NCI-H345 treated with DMSO at 0.1 percent for 48 hours (cell line): ENCODE measurements around the gene PPP2R2B.
A peak's percentile ranks its signal among the peaks of the same experiment; 100 is the strongest.

ENCODE experiments used
- DNase-seq: peaks from one replicate; lab custom pipeline; 2025; ENCODE audit not compliant: unreplicated experiment; lab: John Stamatoyannopoulos, UW

PPP2R2B gene

DNA sequence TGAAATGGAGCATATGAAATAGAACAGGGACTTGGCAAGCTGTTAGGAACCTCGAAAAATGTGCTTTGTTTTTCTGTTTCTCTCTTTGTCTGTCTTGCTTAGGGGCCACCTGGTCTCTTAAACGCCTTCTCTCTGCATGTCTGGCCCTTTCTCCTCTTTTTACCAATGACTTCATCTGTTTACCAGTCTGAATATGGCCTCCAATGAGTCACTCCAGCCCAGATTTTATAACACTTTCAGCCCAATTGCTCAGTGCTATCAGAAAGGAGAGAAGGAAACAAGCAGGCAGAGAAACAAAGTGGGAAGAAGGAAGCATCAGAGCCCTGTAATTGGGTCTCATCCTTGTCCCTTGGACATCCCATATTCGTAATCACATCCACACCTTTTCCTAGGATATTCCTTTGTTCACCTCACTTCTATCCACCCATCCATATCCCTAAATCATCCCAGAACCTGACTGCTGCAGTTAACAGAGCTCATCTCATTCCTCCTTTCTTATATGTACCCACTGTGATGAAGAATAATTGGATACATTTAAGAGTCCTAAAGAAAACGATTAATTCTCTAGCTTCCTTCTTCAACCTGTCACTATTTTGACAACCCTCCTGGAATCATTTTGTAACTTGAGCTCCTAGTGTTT, 210.8 kb downstream of the PPP2R2B start:
- DNase-seq = peak; percentile 13

DNA sequence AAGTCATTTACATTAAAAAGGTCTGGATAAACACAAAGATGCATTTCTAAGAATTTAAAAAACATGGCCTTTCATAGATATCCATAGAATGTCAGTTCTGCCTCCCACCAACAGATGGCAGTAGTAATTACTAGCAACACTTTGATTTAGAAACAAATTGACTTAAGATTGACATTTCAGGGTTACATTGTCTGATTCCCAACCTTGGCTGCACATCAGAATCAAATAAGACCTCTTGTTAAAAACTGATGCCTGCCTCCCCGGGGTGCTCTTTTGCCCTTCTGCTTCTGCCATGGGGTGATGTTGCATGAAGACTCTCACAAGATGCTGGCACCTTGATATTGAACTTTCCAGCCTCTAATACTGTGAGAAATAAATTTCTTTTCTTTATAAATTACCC, 216.3 kb downstream of the PPP2R2B start:
- DNase-seq = no peak

GRCh38 chr5:146660376-146660960, 218.1 kb downstream of the PPP2R2B start:
- DNase-seq = no peak

DNA sequence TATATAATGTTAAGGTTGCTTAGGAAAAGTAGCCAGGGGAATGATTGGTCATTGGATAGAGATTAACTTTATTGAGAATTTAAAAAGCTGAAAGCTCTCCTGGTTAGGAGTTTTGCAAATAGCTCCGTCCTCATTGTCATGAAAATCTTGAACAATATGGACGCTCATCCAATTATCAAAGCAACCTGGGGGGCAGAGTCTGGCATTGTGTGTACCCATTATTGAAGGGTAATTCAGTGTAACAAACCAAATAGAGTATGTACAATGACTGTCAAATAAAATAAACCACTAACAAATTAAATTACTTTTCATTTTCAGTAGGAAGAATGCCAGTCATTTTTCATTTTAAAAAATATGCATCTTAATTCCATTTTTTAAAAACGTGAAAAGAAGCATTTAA, 218.6 kb downstream of the PPP2R2B start:
- DNase-seq = no peak

GRCh38 chr5:146656703-146657102, 221.9 kb downstream of the PPP2R2B start:
- no peak for DNase-seq

DNA sequence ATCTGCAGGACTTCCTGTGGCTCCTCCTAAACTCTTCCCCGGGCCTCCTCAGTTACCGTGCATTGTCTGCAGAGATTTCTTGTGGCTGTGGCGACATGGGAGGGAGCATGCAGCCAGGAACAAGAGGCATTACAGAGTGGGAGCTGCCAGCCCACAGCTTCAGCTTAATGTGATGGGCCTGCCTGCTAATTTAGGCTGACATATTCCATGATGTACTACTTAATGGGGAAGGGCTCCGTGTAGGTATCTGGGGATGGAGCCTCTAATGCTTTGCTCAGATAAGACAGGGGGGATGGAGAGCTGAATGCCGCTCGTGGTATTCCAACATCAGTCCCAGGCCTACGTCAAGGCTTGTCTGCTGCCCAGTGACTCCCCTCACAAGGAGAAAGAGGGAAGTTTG, 225.0 kb downstream of the PPP2R2B start:
- DNase-seq = no peak

DNA sequence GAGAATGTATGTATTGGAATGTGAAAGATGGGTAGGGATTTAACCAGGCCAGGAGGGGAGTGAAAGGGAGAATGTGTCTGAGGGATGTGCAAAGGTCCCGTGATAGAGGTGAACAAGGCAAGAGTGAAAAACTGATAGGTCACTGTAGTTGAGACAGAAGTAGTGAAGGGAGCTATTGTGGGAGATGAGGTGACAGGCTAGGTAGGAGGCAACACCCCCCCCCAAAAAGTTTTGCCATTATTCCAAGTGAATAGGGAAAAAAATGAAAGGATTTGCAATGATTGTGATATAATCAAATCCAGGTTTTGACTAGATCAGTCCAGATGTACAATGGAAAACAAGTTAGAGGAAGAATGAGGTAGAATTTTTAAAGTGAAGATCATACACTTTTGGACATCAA, 226.0 kb downstream of the PPP2R2B start:
- DNase-seq = no peak

- peak; percentile 16 for DNase-seq
These were observed 230.8 kb downstream of the PPP2R2B start for GRCh38 chr5:146647656-146648199.

DNA sequence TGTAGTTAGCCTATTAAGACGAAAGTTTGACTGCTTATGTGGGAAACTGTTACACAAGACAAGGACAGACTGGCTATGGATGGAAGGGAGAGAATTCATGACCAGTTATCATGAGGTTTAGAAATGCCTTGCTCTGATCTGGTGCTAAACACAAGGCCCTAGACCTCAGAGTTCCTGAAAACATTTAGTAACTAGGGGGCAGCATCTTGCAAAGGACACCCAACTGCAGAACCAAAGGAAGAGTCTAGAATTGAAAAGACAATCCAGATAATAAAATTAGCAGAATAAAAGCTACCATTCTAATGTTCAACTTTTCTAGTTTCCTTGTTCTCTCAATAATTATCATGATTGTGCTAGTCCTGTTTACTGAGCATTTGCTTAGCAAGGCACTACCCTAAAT, 232.1 kb downstream of the PPP2R2B start:
- no peak for DNase-seq

DNA sequence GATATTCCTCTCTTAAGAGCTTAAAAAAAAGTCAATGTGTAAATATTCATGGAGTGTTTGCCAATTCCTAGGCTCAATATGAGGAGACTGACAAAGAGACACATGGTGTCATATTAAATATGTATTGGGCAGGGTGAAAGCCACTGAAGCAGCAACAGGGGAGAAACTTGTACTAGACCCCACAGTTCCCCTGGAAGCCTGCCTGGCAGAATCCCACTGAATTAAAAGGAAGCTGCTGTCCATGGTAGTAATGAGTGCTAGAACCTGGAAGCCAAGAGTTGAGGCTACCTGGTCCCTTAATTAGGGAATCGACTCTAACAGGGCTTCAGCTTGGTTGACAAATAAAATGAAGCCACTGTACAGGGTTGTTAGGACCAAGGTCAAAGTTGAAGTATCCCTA, 233.2 kb downstream of the PPP2R2B start:
- peak; percentile 88 for DNase-seq

GRCh38 chr5:146644831-146645230, 233.7 kb downstream of the PPP2R2B start:
- peak; percentile 88 for DNase-seq

DNA sequence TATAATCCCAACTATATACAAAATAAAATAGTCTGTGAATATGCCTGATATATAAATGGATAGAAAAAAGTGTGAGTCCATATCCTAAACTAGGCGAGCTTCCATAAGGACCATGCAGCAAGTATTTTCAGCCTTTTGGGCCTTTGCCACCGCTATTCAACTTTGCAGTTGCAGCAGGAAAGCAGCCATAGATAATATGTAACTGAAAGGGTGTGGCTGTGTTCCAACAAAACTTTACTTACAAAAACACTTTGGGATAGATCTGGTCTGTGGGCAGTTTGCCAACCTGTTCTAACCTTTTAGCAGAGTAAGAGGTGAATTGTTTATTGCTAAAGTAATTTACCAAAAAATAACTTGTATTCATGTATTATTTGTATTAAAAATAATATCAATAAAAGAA, 234.8 kb downstream of the PPP2R2B start:
- no peak for DNase-seq

DNA sequence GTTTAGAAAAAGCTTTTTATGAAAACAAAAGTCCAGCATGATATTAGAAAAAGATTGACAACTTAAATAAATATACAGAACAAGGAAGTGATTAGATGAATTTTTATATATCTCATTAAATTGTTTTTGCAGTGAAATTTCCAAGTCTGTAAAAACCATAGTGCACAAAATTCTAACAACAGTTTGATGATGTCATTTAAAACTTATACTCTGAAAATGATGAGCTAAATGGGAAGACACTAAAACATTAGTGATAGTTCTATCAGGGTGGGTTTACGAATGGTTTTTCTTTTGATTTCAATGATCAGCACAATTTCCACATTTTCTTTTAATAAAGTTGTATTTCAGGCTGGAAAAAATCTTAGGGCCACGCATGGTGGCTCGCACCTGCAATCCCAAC, 236.1 kb downstream of the PPP2R2B start:
- DNase-seq = no peak

DNA sequence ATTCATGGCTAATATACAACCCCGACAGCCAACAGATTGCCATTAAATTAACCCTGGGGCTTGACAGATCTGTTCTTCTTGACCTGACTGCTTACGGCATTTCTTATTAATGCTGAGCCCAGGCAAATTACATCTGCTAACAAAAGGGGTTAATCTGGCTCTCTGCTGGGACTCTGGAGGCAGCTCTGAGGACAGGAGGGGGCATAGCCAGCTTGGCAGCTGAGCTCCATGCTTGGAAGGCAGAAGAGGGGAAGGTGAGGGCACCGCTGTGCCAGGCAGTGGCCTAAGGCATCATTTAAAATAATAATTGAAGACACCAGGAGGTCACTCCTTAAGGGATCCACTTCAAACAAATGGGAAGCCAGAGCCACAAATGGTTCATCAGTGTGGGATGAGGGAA, 236.6 kb downstream of the PPP2R2B start:
- no peak for DNase-seq

GRCh38 chr5:146640285-146640896, 238.2 kb downstream of the PPP2R2B start:
- no peak for DNase-seq

DNA sequence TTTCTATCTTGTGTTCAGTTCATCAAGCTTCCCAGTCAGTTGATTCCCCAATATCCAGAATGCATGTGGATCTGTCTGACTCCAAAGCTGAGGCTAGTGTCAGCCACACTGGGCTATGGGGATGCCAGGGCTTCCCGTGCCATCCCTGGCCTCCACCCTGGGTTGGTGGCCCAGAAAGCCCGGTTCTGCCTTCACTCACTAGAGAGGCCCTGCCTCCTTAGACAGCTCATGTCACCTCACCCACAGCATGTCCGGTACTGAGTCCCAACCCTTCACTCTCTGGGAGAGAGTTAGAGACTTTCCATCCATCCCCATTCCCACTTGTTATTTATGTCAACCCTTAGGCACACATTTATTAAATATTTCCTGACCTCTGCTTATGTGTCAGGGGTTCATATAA, 243.1 kb downstream of the PPP2R2B start:
- DNase-seq = no peak

GRCh38 chr5:146633323-146633764, 245.2 kb downstream of the PPP2R2B start:
- peak; percentile 81 for DNase-seq

DNA sequence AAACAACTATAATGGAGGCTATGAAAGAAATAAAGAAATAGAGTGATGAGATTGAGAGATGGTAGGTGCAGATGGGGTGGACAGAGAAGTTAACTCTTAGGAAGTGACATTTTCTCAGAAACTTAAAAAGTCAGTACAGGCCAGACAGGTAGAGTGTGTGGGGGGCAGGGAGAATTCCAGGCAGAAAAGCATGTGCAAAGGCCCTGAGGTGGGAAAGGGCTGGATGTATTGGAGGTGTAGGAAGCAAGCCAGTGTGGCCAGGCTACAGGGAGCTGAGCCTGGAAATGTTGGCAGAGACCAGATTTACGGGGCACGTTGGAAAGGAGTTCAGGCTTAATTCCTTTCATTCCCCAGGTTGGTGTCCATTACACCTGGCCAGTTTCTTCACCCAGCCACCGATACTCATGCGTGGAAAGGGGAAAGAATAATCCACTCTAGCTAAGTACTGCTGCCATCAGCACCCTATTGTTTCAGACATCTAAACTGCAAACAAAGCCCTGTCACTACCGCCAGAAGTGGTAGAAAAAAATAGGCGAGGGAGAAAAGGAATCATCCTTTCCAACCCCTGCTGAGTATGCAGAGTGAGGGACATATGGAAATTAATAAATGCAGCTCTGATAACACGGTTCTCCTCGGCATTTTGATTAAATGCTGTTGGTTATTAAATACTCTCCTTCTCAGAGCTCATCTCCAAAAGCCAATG, 245.8 kb downstream of the PPP2R2B start:
- DNase-seq = peak; percentile 81

DNA sequence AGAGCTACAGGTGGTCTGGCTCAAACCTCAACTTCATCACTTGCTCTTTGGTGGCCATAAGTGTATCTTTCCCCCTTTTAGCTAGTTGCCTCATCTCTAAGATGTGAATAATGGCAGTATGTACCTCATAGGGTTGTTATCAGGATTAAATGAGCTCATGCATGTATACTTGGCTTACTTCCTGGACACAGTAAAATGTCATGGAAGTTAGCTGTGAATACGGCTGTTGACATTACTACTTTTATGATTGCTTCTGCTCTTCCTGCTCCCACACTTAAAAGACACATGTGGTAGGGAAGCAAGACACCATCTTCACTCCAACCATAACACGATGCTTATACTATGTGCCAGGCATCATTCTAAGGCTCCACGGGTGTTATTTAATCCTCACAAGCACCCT, 248.1 kb downstream of the PPP2R2B start:
- no peak for DNase-seq

DNA sequence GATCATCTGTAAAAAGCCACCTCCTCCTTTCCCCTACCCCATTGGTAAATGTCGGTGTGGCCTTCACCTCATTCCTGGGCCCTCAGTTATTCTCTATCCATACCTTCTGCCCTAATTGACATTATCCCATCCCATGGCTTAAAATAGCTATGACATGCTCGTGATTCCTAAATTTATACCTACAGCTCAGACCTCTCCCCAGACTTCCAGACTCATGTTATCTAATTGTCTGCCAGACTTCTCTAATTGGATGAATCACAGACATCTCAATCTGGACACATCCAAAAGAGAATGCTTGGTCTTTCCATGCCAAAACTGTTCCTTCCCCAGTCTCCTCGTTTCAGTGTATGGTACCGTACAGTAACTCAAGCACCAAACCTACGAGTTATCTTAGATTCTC, 249.6 kb downstream of the PPP2R2B start:
- DNase-seq = no peak

- no peak for DNase-seq
These were observed 251.6 kb downstream of the PPP2R2B start for GRCh38 chr5:146626936-146627335.

- DNase-seq = no peak
These were observed 254.4 kb downstream of the PPP2R2B start for GRCh38 chr5:146624179-146624578.
